H4 (cell line): ENCODE measurements around the gene ADGRE2. TPM values are rescaled to one million over a fixed set of nuclear protein-coding genes. Genes with fewer than 3 reads are reported as not detected.
"Not testable (repeated sequence)": the region's sequence is repeated elsewhere in the genome, so short reads cannot be mapped to it uniquely, and the experiment has no call there.

ENCODE experiments used
- DNase-seq: peaks from one replicate; pipeline ENCODE4 v3.0.0-alpha.2; 2015; ENCODE audit warnings: low spot score
- total RNA-seq: library from RNA; depleted of rRNA; stranded (reverse); fragments of >200 nt; shearing (Covaris generic); gene quantifications from 2 replicates; pipeline ENCODE4 v1.2.3, GENCODE V29; 2014

ADGRE2 gene
- total RNA-seq, 1 experiment from 2014 or later: 0.12 TPM

- DNase-seq: no peak
These were observed 791 bp upstream of the ADGRE2 start for GRCh38 chr19:14779151-14779550.

- DNase-seq: not testable (repeated sequence)
These were observed 715 bp downstream of the ADGRE2 start for GRCh38 chr19:14777645-14778044.

- DNase-seq: no peak
These were observed 2.3 kb downstream of the ADGRE2 start for GRCh38 chr19:14775869-14776586.

- not testable (repeated sequence) for DNase-seq
These were observed 3.0 kb downstream of the ADGRE2 start for GRCh38 chr19:14775326-14775725.

- DNase-seq: no peak
These were observed 4.0 kb downstream of the ADGRE2 start for GRCh38 chr19:14774373-14774772.

GRCh38 chr19:14773722-14774121 is 4.6 kb downstream of the ADGRE2 start:
- not testable (repeated sequence) for DNase-seq

GRCh38 chr19:14772995-14773394 is 5.4 kb downstream of the ADGRE2 start:
- DNase-seq: no peak

GRCh38 chr19:14772467-14772866 is 5.9 kb downstream of the ADGRE2 start:
- DNase-seq: no peak

GRCh38 chr19:14770944-14771839 is 7.2 kb downstream of the ADGRE2 start:
- DNase-seq: no peak

- no peak for DNase-seq
These were observed 8.2 kb downstream of the ADGRE2 start for GRCh38 chr19:14770136-14770535.

- DNase-seq: no peak
These were observed 9.2 kb downstream of the ADGRE2 start for GRCh38 chr19:14769201-14769600.

GRCh38 chr19:14768001-14768400 is 10.4 kb downstream of the ADGRE2 start:
- no peak for DNase-seq

GRCh38 chr19:14767466-14767971 is 10.8 kb downstream of the ADGRE2 start:
- no peak for DNase-seq

GRCh38 chr19:14765841-14766240 is 12.5 kb downstream of the ADGRE2 start:
- not testable (repeated sequence) for DNase-seq

- not testable (repeated sequence) for DNase-seq
These were observed 13.0 kb downstream of the ADGRE2 start for GRCh38 chr19:14765403-14765802.

GRCh38 chr19:14764401-14764800 is 14.0 kb downstream of the ADGRE2 start:
- no peak for DNase-seq

GRCh38 chr19:14763497-14764145 is 14.7 kb downstream of the ADGRE2 start:
- no peak for DNase-seq

- no peak for DNase-seq
These were observed 16.2 kb downstream of the ADGRE2 start for GRCh38 chr19:14762111-14762510.

- no peak for DNase-seq
These were observed 16.8 kb downstream of the ADGRE2 start for GRCh38 chr19:14761607-14762006.

GRCh38 chr19:14758816-14759215 is 19.5 kb downstream of the ADGRE2 start:
- DNase-seq: no peak

GRCh38 chr19:14748601-14749000 is 29.8 kb downstream of the ADGRE2 start:
- DNase-seq: no peak

GRCh38 chr19:14746886-14747285 is 31.5 kb downstream of the ADGRE2 start:
- DNase-seq: no peak
